Karpas-422 (cell line): ENCODE measurements around the gene MYH3. TPM values are rescaled to one million over a fixed set of nuclear protein-coding genes. Genes with fewer than 3 reads are reported as not detected.

Source experiments
- DNase-seq: peaks from one replicate; pipeline ENCODE4 v3.0.0-alpha.2; 2015
- H2AFZ ChIP-seq: fragments of 200-600 bp; sonication (generic); 2 replicates; pipeline ENCODE4 v1.6.1; 2014; ENCODE audit warnings: antibody characterized with exemption, low read length, mixed read lengths
- H3K27ac ChIP-seq: fragments of 200-600 bp; sonication (generic); 2 replicates; pipeline ENCODE4 v1.5.1; 2014; ENCODE audit warnings: mild to moderate bottlenecking, low read length, moderate library complexity
- H3K27me3 ChIP-seq: fragments of 200-600 bp; sonication (generic); 2 replicates; pipeline ENCODE4 v1.6.1; 2014; ENCODE audit warnings: low read length, mixed read lengths
- H3K36me3 ChIP-seq: fragments of 200-600 bp; sonication (generic); 2 replicates; pipeline ENCODE4 v1.6.1; 2014; ENCODE audit warnings: low read length, mixed read lengths; ENCODE audit not compliant: insufficient read depth
- H3K4me1 ChIP-seq: fragments of 200-600 bp; sonication (generic); 2 replicates; pipeline ENCODE4 v1.6.1; 2014; ENCODE audit warnings: mild to moderate bottlenecking, low read length, mixed read lengths
- H3K4me2 ChIP-seq: fragments of 200-600 bp; sonication (generic); 2 replicates; pipeline ENCODE4 v1.6.1; 2014; ENCODE audit warnings: low read length, low read depth, mild to moderate bottlenecking; ENCODE audit not compliant: poor library complexity, severe bottlenecking
- H3K4me3 ChIP-seq: fragments of 200-600 bp; sonication (generic); 2 replicates; pipeline ENCODE4 v1.5.1; 2014; ENCODE audit warnings: mild to moderate bottlenecking, antibody characterized with exemption, low read length, mixed read lengths
- H3K79me2 ChIP-seq: fragments of 200-600 bp; sonication (generic); 2 replicates; pipeline ENCODE4 v1.6.1; 2014; ENCODE audit warnings: mild to moderate bottlenecking, low read length, mixed read lengths
- H3K9ac ChIP-seq: fragments of 200-600 bp; sonication (generic); 2 replicates; pipeline ENCODE4 v1.6.0; 2014; ENCODE audit warnings: low read length
- H3K9me2 ChIP-seq: fragments of 200-600 bp; sonication (generic), shearing (Covaris generic); replicated peaks from 2 replicates; pipeline ENCODE4 v1.6.0; 2014; ENCODE audit warnings: mild to moderate bottlenecking, low read length, moderate library complexity; ENCODE audit not compliant: insufficient read depth
- H3K9me3 ChIP-seq: fragments of 300-700, 200-600 bp; sonication (generic); 2 replicates; pipeline ENCODE4 v1.6.1; 2014; ENCODE audit warnings: low read length, mixed read lengths
- H4K20me1 ChIP-seq: fragments of 200-600 bp; sonication (generic); 2 replicates; pipeline ENCODE4 v1.6.1; 2014; ENCODE audit warnings: mild to moderate bottlenecking, antibody characterized with exemption, low read length, low read depth; ENCODE audit not compliant: insufficient read depth
- total RNA-seq: library from RNA; depleted of rRNA; stranded (reverse); fragments of >200 nt; shearing (Covaris generic); gene quantifications from 2 replicates; pipeline ENCODE4 v1.2.3, GENCODE V29; 2014; ENCODE audit warnings: low replicate concordance

MYH3 gene
- total RNA-seq, 1 experiment from 2014 or later, result 1.0 TPM

- H3K79me2 ChIP-seq, result no peaks in the 10 kb centered on the region
These were observed 6.1 kb upstream of the MYH3 start for GRCh38 chr17:10663231-10663630.

GRCh38 chr17:10661437-10661836, 4.3 kb upstream of the MYH3 start:
- no peaks in the 10 kb centered on the region for H3K27me3 ChIP-seq
- H3K36me3 ChIP-seq, result no peaks in the 10 kb centered on the region
- H3K4me1 ChIP-seq, result no peaks in the 10 kb centered on the region
- H2AFZ ChIP-seq, result no peak overlapping the region
- H3K9me2 ChIP-seq, result no peaks in the 10 kb centered on the region
- H3K4me2 ChIP-seq, result no peak overlapping the region
- no peak overlapping the region for H3K9ac ChIP-seq
- no peak overlapping the region for H3K27ac ChIP-seq
- DNase-seq, result no peak
- H4K20me1 ChIP-seq, result no peaks in the 10 kb centered on the region
- no peaks in the 10 kb centered on the region for H3K79me2 ChIP-seq
- H3K4me3 ChIP-seq, result no peak overlapping the region
- H3K9me3 ChIP-seq, result no peaks in the 10 kb centered on the region

More at GRCh38 chr17:10663231-10663630, 6.1 kb upstream of the MYH3 start:
- Histone ChIP-seq H3K36me3 (no peaks in the 10 kb centered on the region), H3K4me2 (no peak overlapping the region), H4K20me1 (no peaks in the 10 kb centered on the region), H2AFZ (no peak overlapping the region), H3K27ac (no peak overlapping the region), H3K4me3 (no peak overlapping the region), H3K9me3 (no peaks in the 10 kb centered on the region), H3K9me2 (no peaks in the 10 kb centered on the region), H3K27me3 (no peaks in the 10 kb centered on the region), H3K4me1 (no peaks in the 10 kb centered on the region), H3K9ac (no peak overlapping the region)
- no peak for DNase-seq

- Histone ChIP-seq H3K4me2 (no peak overlapping the region), H2AFZ (no peak overlapping the region), H3K9me2 (no peaks in the 10 kb centered on the region), H3K79me2 (no peaks in the 10 kb centered on the region), H3K27me3 (no peaks in the 10 kb centered on the region), H4K20me1 (no peaks in the 10 kb centered on the region), H3K9ac (no peak overlapping the region), H3K9me3 (no peaks in the 10 kb centered on the region), H3K36me3 (no peaks in the 10 kb centered on the region), H3K4me1 (no peaks in the 10 kb centered on the region), H3K27ac (no peak overlapping the region), H3K4me3 (no peak overlapping the region)
- no peak for DNase-seq
These were observed 770 bp upstream of the MYH3 start for GRCh38 chr17:10657879-10658278.

- no peaks in the 10 kb centered on the region for H4K20me1 ChIP-seq
- H3K27me3 ChIP-seq, result no peaks in the 10 kb centered on the region
- no peaks in the 10 kb centered on the region for H3K36me3 ChIP-seq
- H3K4me1 ChIP-seq, result no peaks in the 10 kb centered on the region
- no peak overlapping the region for H3K4me3 ChIP-seq
- H2AFZ ChIP-seq, result no peak overlapping the region
- no peak overlapping the region for H3K4me2 ChIP-seq
- H3K27ac ChIP-seq, result no peak overlapping the region
- no peaks in the 10 kb centered on the region for H3K9me3 ChIP-seq
- DNase-seq, result no peak
- H3K9me2 ChIP-seq, result no peaks in the 10 kb centered on the region
- no peak overlapping the region for H3K9ac ChIP-seq
- no peaks in the 10 kb centered on the region for H3K79me2 ChIP-seq
These were observed 3.1 kb downstream of the MYH3 start for GRCh38 chr17:10653987-10654386.

- Histone ChIP-seq H3K27ac (no peak overlapping the region), H3K4me2 (no peak overlapping the region)
- no peak for DNase-seq
These were observed 4.0 kb downstream of the MYH3 start for GRCh38 chr17:10652984-10653659.

GRCh38 chr17:10651927-10652326, 5.2 kb downstream of the MYH3 start:
- H3K9ac ChIP-seq, result no peak overlapping the region
- H3K79me2 ChIP-seq, result no peaks in the 10 kb centered on the region
- no peaks in the 10 kb centered on the region for H3K27me3 ChIP-seq
- H3K4me3 ChIP-seq, result no peak overlapping the region
- H3K9me2 ChIP-seq, result no peaks in the 10 kb centered on the region
- H3K4me2 ChIP-seq, result no peak overlapping the region
- no peak overlapping the region for H2AFZ ChIP-seq
- H3K9me3 ChIP-seq, result no peaks in the 10 kb centered on the region
- H4K20me1 ChIP-seq, result no peaks in the 10 kb centered on the region
- no peak overlapping the region for H3K27ac ChIP-seq
- DNase-seq, result no peak
- no peaks in the 10 kb centered on the region for H3K4me1 ChIP-seq
- no peaks in the 10 kb centered on the region for H3K36me3 ChIP-seq

More at GRCh38 chr17:10652984-10653659, 4.0 kb downstream of the MYH3 start:
- no peaks in the 10 kb centered on the region for H3K9me2 ChIP-seq
- no peaks in the 10 kb centered on the region for H3K4me1 ChIP-seq
- H3K36me3 ChIP-seq, result no peaks in the 10 kb centered on the region
- no peaks in the 10 kb centered on the region for H4K20me1 ChIP-seq
- no peak overlapping the region for H3K4me3 ChIP-seq
- no peak overlapping the region for H2AFZ ChIP-seq
- H3K79me2 ChIP-seq, result no peaks in the 10 kb centered on the region
- no peak overlapping the region for H3K9ac ChIP-seq
- no peaks in the 10 kb centered on the region for H3K27me3 ChIP-seq
- H3K9me3 ChIP-seq, result no peaks in the 10 kb centered on the region

- no peaks in the 10 kb centered on the region for H3K9me2 ChIP-seq
These were observed 7.5 kb downstream of the MYH3 start for GRCh38 chr17:10649602-10650001.

GRCh38 chr17:10648956-10649355, 8.2 kb downstream of the MYH3 start:
- Histone ChIP-seq H3K27me3 (no peaks in the 10 kb centered on the region), H3K9me3 (no peaks in the 10 kb centered on the region), H3K4me1 (no peaks in the 10 kb centered on the region), H4K20me1 (no peaks in the 10 kb centered on the region), H3K79me2 (no peaks in the 10 kb centered on the region), H3K36me3 (no peaks in the 10 kb centered on the region), H3K4me2 (no peak overlapping the region), H3K4me3 (no peak overlapping the region), H2AFZ (no peak overlapping the region), H3K27ac (no peak overlapping the region), H3K9ac (no peak overlapping the region), H3K9me2 (no peaks in the 10 kb centered on the region)
- no peak for DNase-seq

More at GRCh38 chr17:10649602-10650001, 7.5 kb downstream of the MYH3 start:
- H3K27ac ChIP-seq, result no peak overlapping the region
- H3K36me3 ChIP-seq, result no peaks in the 10 kb centered on the region
- H3K27me3 ChIP-seq, result no peaks in the 10 kb centered on the region
- no peak overlapping the region for H3K4me2 ChIP-seq
- H4K20me1 ChIP-seq, result no peaks in the 10 kb centered on the region
- H3K79me2 ChIP-seq, result no peaks in the 10 kb centered on the region
- H3K9ac ChIP-seq, result no peak overlapping the region
- no peaks in the 10 kb centered on the region for H3K9me3 ChIP-seq
- DNase-seq, result no peak
- no peaks in the 10 kb centered on the region for H3K4me1 ChIP-seq
- H2AFZ ChIP-seq, result no peak overlapping the region
- no peak overlapping the region for H3K4me3 ChIP-seq
